ENCODE results near the gene TYRP1. TPM values are rescaled to one million over a fixed set of nuclear protein-coding genes. Genes with fewer than 3 reads are reported as not detected.

The TYRP1 gene
- total RNA-seq, 1 donor from 2014 or later: 102 TPM

GRCh38 chr9:12695474-12695873 lies 2.3 kb downstream of the TYRP1 start:
- intact Hi-C loops (cut with DNase I): no loop called here
- DNase-seq (ENCODE audit: low spot score): no peak

GRCh38 chr9:12696931-12697622 lies 3.9 kb downstream of the TYRP1 start:
- no peak for DNase-seq (ENCODE audit: low spot score)
- intact Hi-C loops (cut with DNase I): no loop called here

DNA sequence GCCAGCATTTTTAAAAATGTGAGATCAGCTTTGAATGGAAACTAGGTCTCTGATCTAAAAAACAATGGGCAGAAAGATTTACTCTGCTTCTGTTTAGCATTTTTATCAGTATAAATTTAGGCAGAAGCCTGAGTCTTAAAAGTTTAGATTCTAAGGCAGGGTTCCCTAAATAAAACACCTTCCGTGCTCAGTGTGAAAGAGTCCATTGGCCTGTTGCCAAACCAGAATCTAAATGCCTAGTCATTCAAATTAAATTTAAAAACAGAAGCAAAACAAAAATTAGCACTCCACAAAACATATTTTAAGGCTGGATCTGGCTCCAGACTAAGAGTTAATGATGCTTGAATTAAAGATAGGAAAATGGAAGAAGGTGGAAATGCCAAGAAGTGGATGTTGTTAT lies 4.5 kb downstream of the TYRP1 start:
- intact Hi-C loops (cut with DNase I): no loop called here
- no peak for DNase-seq (ENCODE audit: low spot score)

- intact Hi-C loops (cut with DNase I): no loop called here
Observed at GRCh38 chr9:12698266-12698665, 5.1 kb downstream of the TYRP1 start.

DNA sequence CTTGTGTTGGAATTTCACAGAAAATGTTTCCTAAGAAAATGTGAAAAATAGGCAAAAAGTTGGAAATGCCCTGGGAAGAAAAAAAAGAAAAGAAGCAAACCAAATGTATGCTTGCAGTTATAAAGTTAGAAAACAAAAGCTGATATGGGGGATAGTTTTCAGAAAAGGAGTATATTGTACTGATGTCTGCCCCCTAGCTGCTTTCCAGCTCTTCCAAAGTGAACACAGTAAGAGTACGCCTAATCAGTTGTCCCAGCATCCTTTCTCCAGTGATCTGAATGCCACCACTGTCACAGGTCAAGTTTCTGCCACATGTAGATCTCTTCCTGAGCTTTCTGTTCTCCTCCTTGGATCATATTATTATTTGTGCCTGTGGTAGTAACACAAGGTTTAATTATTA lies 5.8 kb downstream of the TYRP1 start:
- no peak for DNase-seq (ENCODE audit: low spot score)
- intact Hi-C loops (cut with DNase I): no loop called here

More at GRCh38 chr9:12698266-12698665, 5.1 kb downstream of the TYRP1 start:
- no peak for DNase-seq (ENCODE audit: low spot score)

GRCh38 chr9:12699529-12699928 lies 6.3 kb downstream of the TYRP1 start:
- DNase-seq (ENCODE audit: low spot score): no peak

GRCh38 chr9:12701126-12701525 lies 7.9 kb downstream of the TYRP1 start:
- intact Hi-C loops (cut with DNase I): no loop called here
- no peak for DNase-seq (ENCODE audit: low spot score)

More at GRCh38 chr9:12699529-12699928, 6.3 kb downstream of the TYRP1 start:
- intact Hi-C loops (cut with DNase I): no loop called here

GRCh38 chr9:12702160-12702758 lies 9.1 kb downstream of the TYRP1 start:
- intact Hi-C loops (cut with DNase I): no loop called here
- no peak for DNase-seq (ENCODE audit: low spot score)

- intact Hi-C loops (cut with DNase I): no loop called here
Observed at GRCh38 chr9:12703996-12704395, 10.8 kb downstream of the TYRP1 start.

GRCh38 chr9:12705738-12706391 lies 12.7 kb downstream of the TYRP1 start:
- intact Hi-C loops (cut with DNase I): no loop called here
- DNase-seq (ENCODE audit: low spot score): no peak

More at GRCh38 chr9:12703996-12704395, 10.8 kb downstream of the TYRP1 start:
- DNase-seq (ENCODE audit: low spot score): no peak

DNA sequence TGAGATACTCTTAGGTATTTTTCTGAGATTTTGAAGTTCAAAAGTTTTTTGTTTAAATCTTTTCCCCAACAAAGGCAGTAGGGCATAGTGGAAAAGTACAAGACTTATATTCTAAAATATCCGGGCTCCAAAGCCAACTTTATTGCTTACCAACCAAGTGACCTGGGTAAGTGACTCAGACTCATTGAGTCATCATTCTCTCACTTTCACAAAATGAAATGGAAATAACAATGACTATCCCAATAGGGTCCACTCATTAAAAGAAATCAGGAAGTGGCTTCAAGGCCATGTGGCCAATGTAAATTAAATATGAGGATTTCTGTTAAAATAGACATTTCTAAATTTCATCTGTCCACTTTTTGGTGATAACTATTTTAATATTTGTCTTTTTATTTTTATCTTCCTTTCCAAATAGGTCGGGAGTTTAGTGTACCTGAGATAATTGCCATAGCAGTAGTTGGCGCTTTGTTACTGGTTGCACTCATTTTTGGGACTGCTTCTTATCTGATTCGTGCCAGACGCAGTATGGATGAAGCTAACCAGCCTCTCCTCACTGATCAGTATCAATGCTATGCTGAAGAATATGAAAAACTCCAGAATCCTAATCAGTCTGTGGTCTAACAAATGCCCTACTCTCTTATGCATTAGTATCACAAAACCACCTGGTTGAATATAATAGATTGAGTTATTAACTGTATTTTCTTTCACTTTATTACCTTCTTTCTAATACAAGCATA lies 15.5 kb downstream of the TYRP1 start:
- intact Hi-C loops (cut with DNase I): no loop called here
- no peak for DNase-seq (ENCODE audit: low spot score)

DNA sequence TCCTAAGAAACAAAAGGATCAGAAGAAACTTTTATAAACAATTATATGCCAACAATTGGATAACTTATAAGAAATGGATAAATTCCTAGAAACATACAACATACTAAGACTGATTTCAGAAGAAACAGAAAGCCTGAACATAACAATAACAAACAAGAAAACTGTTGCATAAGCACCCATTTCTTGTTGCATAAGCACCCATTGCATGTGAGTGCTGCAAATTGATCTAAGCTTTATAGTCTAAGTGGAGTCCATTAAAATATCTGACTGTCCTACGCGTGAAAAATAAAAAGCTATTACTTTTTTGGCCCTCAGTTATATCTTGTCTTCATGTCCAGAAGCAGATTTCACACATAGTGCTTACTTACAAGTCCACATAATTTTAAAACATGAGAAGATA lies 19.3 kb downstream of the TYRP1 start:
- DNase-seq (ENCODE audit: low spot score): no peak
- intact Hi-C loops (cut with DNase I): no loop called here

GRCh38 chr9:12715268-12715667 lies 22.1 kb downstream of the TYRP1 start:
- DNase-seq (ENCODE audit: low spot score): no peak
- intact Hi-C loops (cut with DNase I): no loop called here

DNA sequence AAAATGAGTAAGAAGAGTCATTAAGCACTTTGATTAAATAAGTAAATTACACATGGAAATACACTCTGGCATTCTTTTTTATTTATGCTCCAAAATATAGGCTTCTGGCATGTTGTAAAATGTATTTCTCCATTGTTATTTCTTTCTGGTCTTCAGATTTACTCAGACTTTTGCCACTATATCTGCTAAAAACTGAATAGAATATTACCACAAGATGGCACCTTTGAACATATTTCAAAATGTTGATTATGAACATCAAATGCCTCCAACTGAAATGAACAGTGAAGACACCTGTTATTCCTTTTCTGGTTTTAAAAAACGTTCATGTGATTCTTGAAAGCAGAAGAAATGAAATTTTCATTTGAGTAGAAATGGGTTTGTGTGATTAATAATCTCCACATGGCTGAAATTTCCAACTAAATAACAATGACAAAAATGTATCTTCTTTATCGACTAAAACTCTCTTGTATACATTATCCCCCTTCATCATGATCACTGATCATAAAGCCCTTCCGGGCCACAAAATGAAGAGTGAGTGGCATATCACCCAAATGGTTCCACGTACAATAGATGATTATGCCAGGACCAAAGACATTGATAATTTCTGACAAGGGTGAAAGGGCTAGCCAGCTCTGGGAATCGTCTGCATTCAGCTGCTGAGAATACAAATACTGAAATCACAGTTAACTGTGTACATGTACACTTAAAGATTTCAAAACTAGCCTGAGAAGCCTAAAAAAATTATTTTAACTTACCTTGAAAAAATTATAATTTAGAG lies 23.8 kb downstream of the TYRP1 start:
- intact Hi-C loops (cut with DNase I): no loop called here

GRCh38 chr9:12717907-12718306 lies 24.7 kb downstream of the TYRP1 start:
- no peak for DNase-seq (ENCODE audit: low spot score)
- intact Hi-C loops (cut with DNase I): no loop called here

More for the DNA sequence above, 23.8 kb downstream of the TYRP1 start:
- no peak for DNase-seq (ENCODE audit: low spot score)

DNA sequence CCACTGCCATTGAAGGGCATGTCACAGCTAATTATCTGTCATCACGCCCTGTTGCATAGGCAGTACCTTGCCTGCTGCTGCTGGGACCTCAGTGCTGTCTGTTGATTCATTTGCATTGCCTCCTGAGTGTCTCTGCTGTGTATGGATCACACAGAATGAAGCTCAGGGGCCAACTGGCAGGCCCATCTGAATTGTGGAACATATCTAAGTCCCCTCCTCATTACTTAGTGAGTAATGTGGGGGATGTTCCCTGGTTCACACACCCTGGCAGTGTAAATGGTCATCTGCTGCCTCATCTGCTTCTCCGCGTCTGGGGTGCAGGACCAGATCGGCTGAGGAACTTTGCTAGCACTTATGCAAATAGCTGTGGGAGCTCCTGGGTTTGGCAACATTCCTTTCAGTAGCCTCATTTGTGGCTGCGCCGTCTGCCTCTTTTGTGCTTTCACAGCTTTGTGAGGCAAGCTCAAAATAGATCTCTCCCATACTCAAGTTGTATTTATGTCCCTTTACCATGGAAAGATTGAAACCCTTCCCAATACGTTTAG lies 25.4 kb downstream of the TYRP1 start:
- DNase-seq (ENCODE audit: low spot score): no peak

DNA sequence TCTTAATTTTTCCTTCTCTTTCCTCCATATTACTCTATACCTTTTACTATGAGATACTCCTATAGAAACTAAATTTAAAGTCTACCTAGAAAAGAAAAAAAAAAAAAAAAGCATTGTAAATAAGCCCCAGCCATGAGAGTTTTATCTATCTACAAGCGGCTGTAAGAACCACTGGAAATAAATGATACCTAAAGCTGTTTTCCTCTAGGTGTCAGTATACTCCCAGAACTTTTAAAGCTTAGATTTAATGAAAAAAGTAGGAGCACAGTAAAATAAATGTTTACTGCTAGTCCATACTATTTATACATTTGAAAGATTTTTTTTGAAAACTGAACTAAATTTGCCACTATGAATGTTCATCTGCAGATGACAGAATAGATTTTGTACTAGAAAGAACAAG lies 26.2 kb downstream of the TYRP1 start:
- no peak for DNase-seq (ENCODE audit: low spot score)
- intact Hi-C loops (cut with DNase I): no loop called here

More for the DNA sequence above, 25.4 kb downstream of the TYRP1 start:
- intact Hi-C loops (cut with DNase I): no loop called here

GRCh38 chr9:12720551-12720950 lies 27.4 kb downstream of the TYRP1 start:
- intact Hi-C loops (cut with DNase I): loop anchor here (5.0 to 10.0 kb wide), 2 partner anchors 104 to 367 kb away; no protein-coding TSS in a partner anchor
- no peak for DNase-seq (ENCODE audit: low spot score)

- DNase-seq (ENCODE audit: low spot score): no peak
- intact Hi-C loops (cut with DNase I): loop anchor here (5.0 to 10.0 kb wide), 2 partner anchors 103 to 365 kb away; no protein-coding TSS in a partner anchor
Observed at GRCh38 chr9:12722131-12722530, 28.9 kb downstream of the TYRP1 start.

Data from cardiac septum (tissue), 1 donor.